Measurements from ENCODE around the gene UBE2O.

Gene UBE2O

GRCh38 chr17:76476736-76477135 is 23.8 kb upstream of the UBE2O start:
- no peak overlapping the region for H3K27ac ChIP-seq
- TF ChIP-seq ZFX (IDR thresholded peaks at IDR 0.05) = no peak
- TF ChIP-seq CTCF (conservative IDR thresholded peaks at IDR 0.05) = no peak

- H3K27ac ChIP-seq = no peak overlapping the region
- TF ChIP-seq ZFX (IDR thresholded peaks at IDR 0.05) = no peak
- no peak for TF ChIP-seq CTCF (conservative IDR thresholded peaks at IDR 0.05)
Observed at GRCh38 chr17:76475302-76475701, 22.4 kb upstream of the UBE2O start.

GRCh38 chr17:76474894-76475293 is 21.9 kb upstream of the UBE2O start:
- TF ChIP-seq CTCF (conservative IDR thresholded peaks at IDR 0.05) (no peak), ZFX (IDR thresholded peaks at IDR 0.05) (no peak)
- H3K27ac ChIP-seq = no peak overlapping the region

GRCh38 chr17:76474238-76474637 is 21.3 kb upstream of the UBE2O start:
- TF ChIP-seq CTCF (conservative IDR thresholded peaks at IDR 0.05) (no peak), ZFX (IDR thresholded peaks at IDR 0.05) (no peak)
- H3K27ac ChIP-seq = no peak overlapping the region

- TF ChIP-seq CTCF (conservative IDR thresholded peaks at IDR 0.05) = no peak
- no peak for TF ChIP-seq ZFX (IDR thresholded peaks at IDR 0.05)
- H3K27ac ChIP-seq = no peak overlapping the region
Observed at GRCh38 chr17:76473541-76473985, 20.6 kb upstream of the UBE2O start.

- no peak overlapping the region for H3K27ac ChIP-seq
- TF ChIP-seq CTCF (conservative IDR thresholded peaks at IDR 0.05) (no peak), ZFX (IDR thresholded peaks at IDR 0.05) (no peak)
Observed at GRCh38 chr17:76472726-76473125, 19.8 kb upstream of the UBE2O start.

- TF ChIP-seq CTCF (conservative IDR thresholded peaks at IDR 0.05) (no peak), ZFX (IDR thresholded peaks at IDR 0.05) (no peak)
- H3K27ac ChIP-seq = no peak overlapping the region
Observed at GRCh38 chr17:76472258-76472645, 19.3 kb upstream of the UBE2O start.

Measured in C4-2B (cell line).